GM19193 (cell line): ENCODE results near the gene IPO11.

Experiments used
- POLR2A ChIP-seq: IDR thresholded peaks from 4 replicates; pipeline ENCODE4 v1.6.1; 2011; ENCODE audit not compliant: insufficient read depth, insufficient read length; ENCODE audit errors: extremely low read depth

Gene IPO11

GRCh38 chr5:62653001-62653863 lies 240.7 kb downstream of the IPO11 start:
- no peak for TF ChIP-seq POLR2A

- TF ChIP-seq POLR2A: no peak
Observed at GRCh38 chr5:62653864-62654575, 241.5 kb downstream of the IPO11 start.

- TF ChIP-seq POLR2A: no peak
Observed at GRCh38 chr5:62661126-62661525, 248.6 kb downstream of the IPO11 start.

- TF ChIP-seq POLR2A: no peak
Observed at GRCh38 chr5:62662521-62662920, 250.0 kb downstream of the IPO11 start.

- TF ChIP-seq POLR2A: no peak
Observed at GRCh38 chr5:62671479-62671878, 258.9 kb downstream of the IPO11 start.
